H9 (cell line): ENCODE data around the gene ERAP2. TPM values are rescaled to one million over a fixed set of nuclear protein-coding genes. Genes with fewer than 3 reads are reported as not detected.

ENCODE experiments used
- DNase-seq: peaks from one replicate; pipeline ENCODE4 v3.0.0-alpha.2; 2017
- H2AFZ ChIP-seq: one replicate; pipeline ENCODE4 v1.6.1; 2013; ENCODE audit warnings: mild to moderate bottlenecking, low read length, control low read depth, moderate library complexity
- H2AK5ac ChIP-seq: 2 replicates; pipeline ENCODE4 v1.6.1; 2013; ENCODE audit warnings: low read length, control low read depth, mixed read lengths; ENCODE audit not compliant: insufficient read length
- H2BK120ac ChIP-seq: one replicate; pipeline ENCODE4 v1.6.1; 2013; ENCODE audit warnings: low read depth, mild to moderate bottlenecking, low read length, control low read depth, inconsistent platforms; ENCODE audit not compliant: poor library complexity, severe bottlenecking
- H2BK12ac ChIP-seq: 2 replicates; pipeline ENCODE4 v1.6.1; 2013; ENCODE audit warnings: low read length, control low read depth, mixed read lengths, low read depth; ENCODE audit not compliant: insufficient read length
- H2BK15ac ChIP-seq: 2 replicates; pipeline ENCODE4 v1.6.1; 2013; ENCODE audit warnings: low read depth, low read length, control low read depth
- H2BK20ac ChIP-seq: one replicate; pipeline ENCODE4 v1.6.1; 2013; ENCODE audit warnings: low read depth, mild to moderate bottlenecking, low read length, control low read depth, inconsistent platforms; ENCODE audit not compliant: poor library complexity, severe bottlenecking
- H2BK5ac ChIP-seq: 2 replicates; pipeline ENCODE4 v1.6.1; 2013; ENCODE audit warnings: low read length, control low read depth, mixed read lengths; ENCODE audit not compliant: insufficient read length
- H3K14ac ChIP-seq: 2 replicates; pipeline ENCODE4 v1.6.1; 2013; ENCODE audit warnings: low read length, control low read depth; ENCODE audit not compliant: insufficient read depth
- H3K18ac ChIP-seq: 2 replicates; pipeline ENCODE4 v1.6.1; 2013; ENCODE audit warnings: low read depth, mild to moderate bottlenecking, mixed read lengths, low read length, control low read depth; ENCODE audit not compliant: insufficient read length
- H3K23ac ChIP-seq: 2 replicates; pipeline ENCODE4 v1.6.1; 2013; ENCODE audit warnings: low read length, control low read depth, mixed read lengths, low read depth; ENCODE audit not compliant: insufficient read length
- H3K23me2 ChIP-seq: 2 replicates; pipeline ENCODE4 v1.6.1; 2013; ENCODE audit warnings: low read depth, mild to moderate bottlenecking, mixed read lengths, low read length, control low read depth; ENCODE audit not compliant: insufficient read length, poor library complexity, severe bottlenecking
- H3K27ac ChIP-seq: 2 replicates; pipeline ENCODE4 v1.5.1; 2013; ENCODE audit warnings: low read length, control low read depth, mixed read lengths, low read depth; ENCODE audit not compliant: insufficient read length
- H3K27me3 ChIP-seq: 2 replicates; pipeline ENCODE4 v1.6.1; 2013; ENCODE audit warnings: low read length, control low read depth, inconsistent platforms; ENCODE audit not compliant: insufficient read depth
- H3K4ac ChIP-seq: 2 replicates; pipeline ENCODE4 v1.6.1; 2013; ENCODE audit warnings: low read depth, mild to moderate bottlenecking, control low read depth, inconsistent platforms, low read length, moderate library complexity
- H3K4me1 ChIP-seq: 2 replicates; pipeline ENCODE4 v1.6.1; 2013; ENCODE audit warnings: low read length, control low read depth, inconsistent platforms; ENCODE audit not compliant: insufficient read depth
- H3K4me2 ChIP-seq: 2 replicates; pipeline ENCODE4 v1.6.1; 2013; ENCODE audit warnings: low read length, control low read depth, mixed read lengths; ENCODE audit not compliant: insufficient read length, insufficient read depth
- H3K56ac ChIP-seq: 2 replicates; pipeline ENCODE4 v1.6.1; 2013; ENCODE audit warnings: low read depth, mild to moderate bottlenecking, mixed read lengths, low read length, control low read depth; ENCODE audit not compliant: insufficient read length
- H3K79me1 ChIP-seq: 2 replicates; pipeline ENCODE4 v1.6.1; 2013; ENCODE audit warnings: low read depth, mild to moderate bottlenecking, moderate library complexity, low read length, control low read depth, inconsistent platforms; ENCODE audit not compliant: insufficient read depth, poor library complexity, severe bottlenecking
- H3K79me2 ChIP-seq: 2 replicates; pipeline ENCODE4 v1.6.1; 2013; ENCODE audit warnings: low read length, control low read depth, inconsistent platforms; ENCODE audit not compliant: insufficient read depth
- H3K9ac ChIP-seq: 2 replicates; pipeline ENCODE4 v1.6.1; 2013; ENCODE audit warnings: low read length, control low read depth, mixed read lengths; ENCODE audit not compliant: insufficient read length; ENCODE audit errors: extremely low read depth
- H3K9me3 ChIP-seq: one replicate; pipeline ENCODE4 v1.6.1; 2013; ENCODE audit warnings: low read depth, low read length, inconsistent platforms; ENCODE audit not compliant: control insufficient read depth
- H3T11ph ChIP-seq: one replicate; pipeline ENCODE4 v1.6.1; 2013; ENCODE audit warnings: mild to moderate bottlenecking, low read length, control low read depth, inconsistent platforms
- H4K20me1 ChIP-seq: one replicate; pipeline ENCODE4 v1.6.1; 2013; ENCODE audit not compliant: control insufficient read depth, insufficient read length, insufficient read depth
- H4K5ac ChIP-seq: 2 replicates; pipeline ENCODE4 v1.6.1; 2013; ENCODE audit warnings: low read depth, mild to moderate bottlenecking, mixed read lengths, low read length, control low read depth; ENCODE audit not compliant: insufficient read length
- H4K8ac ChIP-seq: replicated peaks from 2 replicates; pipeline ENCODE4 v1.6.1; 2013; ENCODE audit warnings: low read length, control low read depth, mixed read lengths, low read depth; ENCODE audit not compliant: insufficient read length
- H4K91ac ChIP-seq: 2 replicates; pipeline ENCODE4 v1.6.1; 2013; ENCODE audit warnings: low read depth, mild to moderate bottlenecking, moderate library complexity, mixed read lengths, low read length, control low read depth; ENCODE audit not compliant: insufficient read length
- H3K27ac Mint-ChIP-seq, 3 experiments: 2 replicates in 2 of 3; 3 replicates in 1 of 3; pipeline ENCODE4 v1.8.0; 2020 to 2021; ENCODE audit warnings: mixed read lengths in 3 of 3, mild to moderate bottlenecking in 1 of 3, moderate library complexity in 1 of 3
- H3K27me3 Mint-ChIP-seq: 2 replicates; pipeline ENCODE4 v1.8.0; 2021; ENCODE audit warnings: low read depth, mild to moderate bottlenecking, moderate library complexity, mixed read lengths
- H3K36me3 Mint-ChIP-seq, 3 experiments: 2 replicates in 2 of 3; 3 replicates in 1 of 3; pipeline ENCODE4 v1.8.0; 2020 to 2021; ENCODE audit warnings: low read depth in 3 of 3, mixed read lengths in 3 of 3; ENCODE audit not compliant: insufficient read depth in 1 of 3
- H3K4me1 Mint-ChIP-seq, 2 experiments: 2 replicates each; pipeline ENCODE4 v1.8.0; 2020; ENCODE audit warnings: mixed read lengths in 2 of 2
- H3K4me3 Mint-ChIP-seq, 2 experiments: 2 replicates in 1 of 2; 3 replicates in 1 of 2; pipeline ENCODE4 v1.8.0; 2020 to 2021; ENCODE audit warnings: mild to moderate bottlenecking in 2 of 2, mixed read lengths in 2 of 2, moderate library complexity in 1 of 2
- H3K9me3 Mint-ChIP-seq, 2 experiments: 2 replicates in 1 of 2; 3 replicates in 1 of 2; pipeline ENCODE4 v1.8.0; 2020; ENCODE audit warnings: mild to moderate bottlenecking in 2 of 2, mixed read lengths in 2 of 2, moderate library complexity in 1 of 2
- WGBS: extraction: QIAGEN DNeasy Blood & Tissue Kit; methylation state at CpG from one replicate; pipeline ENCODE4 v1.1.7; 2013; ENCODE audit warnings: missing lambda C conversion rate, low lambda C conversion rate, mixed read lengths; ENCODE audit not compliant: insufficient read length; ENCODE audit errors: extremely low coverage; 5-methylcytosine and 5-hydroxymethylcytosine counted together
- total RNA-seq: library from RNA; stranded (reverse); gene quantifications from 2 replicates; pipeline ENCODE4 v1.2.1, GENCODE V29; 2021
- TF ChIP-seq, protein P1 (sequence below): fragments of 200-600 bp; sonication (generic); conservative IDR thresholded peaks from 3 replicates; pipeline ENCODE4 v1.8.0; 2021; ENCODE audit warnings: antibody characterized with exemption, mild to moderate bottlenecking

The ERAP2 gene
- total RNA-seq, 1 experiment from 2014 or later = 0.09 TPM

GRCh38 chr5:96871027-96871399, 5.3 kb upstream of the ERAP2 start:
- Histone ChIP-seq H3K4me2 (no peak overlapping the region), H4K20me1 (no peaks in the 10 kb centered on the region), H2AFZ (no peak overlapping the region), H3K14ac (no peak overlapping the region), H3K23ac (no peak overlapping the region), H2BK12ac (no peak overlapping the region), H3K27me3 (no peaks in the 10 kb centered on the region), H2BK5ac (no peak overlapping the region), H3K79me1 (no peaks in the 10 kb centered on the region), H4K91ac (no peak overlapping the region), H2BK20ac (no peak overlapping the region), H4K8ac (no peak overlapping the region), H3K9me3 (no peaks in the 10 kb centered on the region), H4K5ac (no peak overlapping the region), H3T11ph (no peak overlapping the region), H2BK120ac (no peak overlapping the region), H3K4ac (no peak overlapping the region), H3K18ac (no peak overlapping the region), H3K56ac (no peak overlapping the region), H3K9ac (no peak overlapping the region), H2BK15ac (no peak overlapping the region), H3K79me2 (no peaks in the 10 kb centered on the region), H3K4me1 (0 out of 2 replicates have a peak, but pooled peaks cover 3% of the 10 kb centered on the region), H2AK5ac (no peak overlapping the region), H3K27ac (no peak overlapping the region), H3K23me2 (no peaks in the 10 kb centered on the region)
- no peaks in the 10 kb centered on the region for H3K9me3 Mint-ChIP-seq
- TF ChIP-seq, protein P1, sequence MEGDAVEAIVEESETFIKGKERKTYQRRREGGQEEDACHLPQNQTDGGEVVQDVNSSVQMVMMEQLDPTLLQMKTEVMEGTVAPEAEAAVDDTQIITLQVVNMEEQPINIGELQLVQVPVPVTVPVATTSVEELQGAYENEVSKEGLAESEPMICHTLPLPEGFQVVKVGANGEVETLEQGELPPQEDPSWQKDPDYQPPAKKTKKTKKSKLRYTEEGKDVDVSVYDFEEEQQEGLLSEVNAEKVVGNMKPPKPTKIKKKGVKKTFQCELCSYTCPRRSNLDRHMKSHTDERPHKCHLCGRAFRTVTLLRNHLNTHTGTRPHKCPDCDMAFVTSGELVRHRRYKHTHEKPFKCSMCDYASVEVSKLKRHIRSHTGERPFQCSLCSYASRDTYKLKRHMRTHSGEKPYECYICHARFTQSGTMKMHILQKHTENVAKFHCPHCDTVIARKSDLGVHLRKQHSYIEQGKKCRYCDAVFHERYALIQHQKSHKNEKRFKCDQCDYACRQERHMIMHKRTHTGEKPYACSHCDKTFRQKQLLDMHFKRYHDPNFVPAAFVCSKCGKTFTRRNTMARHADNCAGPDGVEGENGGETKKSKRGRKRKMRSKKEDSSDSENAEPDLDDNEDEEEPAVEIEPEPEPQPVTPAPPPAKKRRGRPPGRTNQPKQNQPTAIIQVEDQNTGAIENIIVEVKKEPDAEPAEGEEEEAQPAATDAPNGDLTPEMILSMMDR = no peak
- H3K4me3 Mint-ChIP-seq = peak overlapping the region in 1 of 2 experiments; percentile 9; a peak in 1 of 5 replicates
- no peaks in the 10 kb centered on the region for H3K27me3 Mint-ChIP-seq
- no CpG with 5 or more reads among the region's 2 CpGs for WGBS
- no peaks in the 10 kb centered on the region for H3K36me3 Mint-ChIP-seq
- peaks cover 31 to 34% of the 10 kb centered on the region in 2 experiments for H3K4me1 Mint-ChIP-seq
- peak overlapping the region; percentile 46 to 85 (median 84); a peak in 4 of 7 replicates for H3K27ac Mint-ChIP-seq
- DNase-seq = no peak
